ENCODE data around the gene RREB1. TPM values are rescaled to one million over a fixed set of nuclear protein-coding genes. Genes with fewer than 3 reads are reported as not detected.

The RREB1 gene
- total RNA-seq, 4 donors from 2014 or later: 40.8 to 68.6 (median 54.4) TPM

DNA sequence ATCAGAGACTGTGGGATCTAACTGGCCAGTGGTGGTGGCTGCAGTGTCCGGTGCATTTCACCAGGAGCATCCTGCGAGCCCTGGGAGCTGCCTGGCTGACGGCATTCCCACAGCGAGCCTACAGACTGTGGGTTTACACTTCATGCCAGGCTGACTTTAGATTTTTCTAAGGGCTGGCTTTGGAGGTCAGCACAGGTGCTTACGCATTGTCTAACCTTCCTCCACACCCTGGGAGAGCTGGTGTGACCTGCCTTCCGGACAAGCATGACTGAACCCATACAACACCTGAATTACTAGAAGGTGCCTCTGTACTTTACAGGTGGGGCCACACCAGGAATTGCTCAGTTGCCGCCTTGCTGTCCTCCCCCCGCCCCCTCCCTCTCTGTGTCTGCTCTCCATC is 96.2 kb downstream of the RREB1 start:
- no peak overlapping the region for H3K4me3 ChIP-seq (ENCODE audit: low read depth, poor library complexity, severe bottlenecking)
- 93 to 96% methylated on average over 7 to 8 of the region's 8 CpGs for WGBS, 2 donors
- intact Hi-C loops (cut with DNase I; ENCODE audit: low total_unique reads): no loop called here
- no peak for DNase-seq (ENCODE audit: low spot score in 2 of 2)
- TF ChIP-seq POLR2A (IDR thresholded peaks at IDR 0.05): no peak
- TF ChIP-seq, protein P1, sequence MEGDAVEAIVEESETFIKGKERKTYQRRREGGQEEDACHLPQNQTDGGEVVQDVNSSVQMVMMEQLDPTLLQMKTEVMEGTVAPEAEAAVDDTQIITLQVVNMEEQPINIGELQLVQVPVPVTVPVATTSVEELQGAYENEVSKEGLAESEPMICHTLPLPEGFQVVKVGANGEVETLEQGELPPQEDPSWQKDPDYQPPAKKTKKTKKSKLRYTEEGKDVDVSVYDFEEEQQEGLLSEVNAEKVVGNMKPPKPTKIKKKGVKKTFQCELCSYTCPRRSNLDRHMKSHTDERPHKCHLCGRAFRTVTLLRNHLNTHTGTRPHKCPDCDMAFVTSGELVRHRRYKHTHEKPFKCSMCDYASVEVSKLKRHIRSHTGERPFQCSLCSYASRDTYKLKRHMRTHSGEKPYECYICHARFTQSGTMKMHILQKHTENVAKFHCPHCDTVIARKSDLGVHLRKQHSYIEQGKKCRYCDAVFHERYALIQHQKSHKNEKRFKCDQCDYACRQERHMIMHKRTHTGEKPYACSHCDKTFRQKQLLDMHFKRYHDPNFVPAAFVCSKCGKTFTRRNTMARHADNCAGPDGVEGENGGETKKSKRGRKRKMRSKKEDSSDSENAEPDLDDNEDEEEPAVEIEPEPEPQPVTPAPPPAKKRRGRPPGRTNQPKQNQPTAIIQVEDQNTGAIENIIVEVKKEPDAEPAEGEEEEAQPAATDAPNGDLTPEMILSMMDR (IDR thresholded peaks at IDR 0.05): no peak

DNA sequence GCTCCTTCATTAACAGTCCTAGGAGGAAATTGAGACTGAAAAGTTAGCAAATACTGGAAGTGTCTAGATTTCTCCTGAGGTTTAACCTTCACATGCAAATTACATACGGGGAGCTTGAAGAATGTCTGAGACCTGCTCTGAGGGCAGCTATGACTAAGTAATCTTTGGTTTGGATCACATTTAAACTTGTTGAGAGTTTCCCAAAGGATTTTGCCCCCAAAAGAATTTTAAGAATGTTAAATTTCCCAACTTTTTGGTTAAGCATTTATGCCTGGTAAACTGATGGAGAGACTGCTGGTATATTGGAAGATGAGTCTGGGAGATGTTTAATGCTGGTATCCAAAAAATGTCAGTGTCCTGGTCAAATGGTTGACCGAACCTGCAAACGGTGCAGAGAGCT is 97.0 kb downstream of the RREB1 start:
- intact Hi-C loops (cut with DNase I; ENCODE audit: low total_unique reads): no loop called here
- DNase-seq (ENCODE audit: low spot score in 2 of 2): no peak
- TF ChIP-seq, protein P1 (IDR thresholded peaks at IDR 0.05): no peak
- no peak for TF ChIP-seq POLR2A (IDR thresholded peaks at IDR 0.05)
- 90 to 92% methylated on average over 3 of the region's 3 CpGs for WGBS, 2 donors
- no peak overlapping the region for H3K4me3 ChIP-seq (ENCODE audit: low read depth, poor library complexity, severe bottlenecking)

DNA sequence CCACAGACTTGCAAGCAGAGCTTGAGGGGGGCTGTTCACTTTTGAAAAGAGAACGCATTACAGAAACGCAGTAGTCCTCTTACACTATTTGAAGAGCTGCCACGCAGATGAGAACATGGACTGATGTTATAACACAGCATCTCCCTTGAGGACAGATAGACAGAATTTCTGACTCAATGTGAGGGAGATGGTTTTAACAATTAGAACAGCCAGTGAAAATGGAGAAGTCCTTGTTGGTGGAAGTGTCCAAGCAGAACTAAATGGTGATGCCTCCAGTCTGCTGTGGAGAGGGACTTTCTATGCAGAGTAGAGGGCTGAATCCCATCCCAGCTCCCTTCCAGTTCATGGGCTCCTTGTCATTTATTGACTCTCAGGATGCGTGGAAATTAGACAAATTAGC is 100.0 kb downstream of the RREB1 start:
- 69 to 76% methylated on average over 4 of the region's 4 CpGs for WGBS, 2 donors
- intact Hi-C loops (cut with DNase I; ENCODE audit: low total_unique reads): no loop called here
- no peak overlapping the region for H3K4me3 ChIP-seq (ENCODE audit: low read depth, poor library complexity, severe bottlenecking)
- TF ChIP-seq, protein P1 (IDR thresholded peaks at IDR 0.05): no peak
- DNase-seq (ENCODE audit: low spot score in 2 of 2): peak in 1 of 2 donors; percentile 36

DNA sequence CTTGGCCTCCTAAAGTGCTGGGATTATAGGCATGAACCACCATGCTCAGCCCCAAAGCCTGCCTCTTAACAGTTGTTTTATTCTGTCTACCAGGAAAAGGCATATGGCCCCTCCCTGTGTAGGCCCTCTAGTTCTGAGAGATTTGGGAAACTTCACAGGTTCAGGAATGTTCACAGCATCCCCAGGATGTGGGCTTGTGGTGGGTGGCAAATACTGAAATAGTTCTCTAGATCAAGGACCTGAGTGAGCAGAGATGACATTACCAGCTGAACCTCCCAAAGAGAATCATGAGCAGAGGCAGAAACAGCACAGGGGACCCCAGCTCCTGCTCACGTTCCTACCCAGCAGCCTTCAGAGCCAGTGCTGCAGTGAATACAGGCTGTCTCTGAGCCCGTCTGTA is 105.7 kb downstream of the RREB1 start:
- no peak for DNase-seq (ENCODE audit: low spot score in 2 of 2)
- no peak overlapping the region for H3K4me3 ChIP-seq (ENCODE audit: low read depth, poor library complexity, severe bottlenecking)
- 96 to 97% methylated on average over 2 of the region's 2 CpGs for WGBS, 2 donors
- TF ChIP-seq, protein P1 (IDR thresholded peaks at IDR 0.05): no peak
- TF ChIP-seq POLR2A (IDR thresholded peaks at IDR 0.05): no peak
- intact Hi-C loops (cut with DNase I; ENCODE audit: low total_unique reads): no loop called here

DNA sequence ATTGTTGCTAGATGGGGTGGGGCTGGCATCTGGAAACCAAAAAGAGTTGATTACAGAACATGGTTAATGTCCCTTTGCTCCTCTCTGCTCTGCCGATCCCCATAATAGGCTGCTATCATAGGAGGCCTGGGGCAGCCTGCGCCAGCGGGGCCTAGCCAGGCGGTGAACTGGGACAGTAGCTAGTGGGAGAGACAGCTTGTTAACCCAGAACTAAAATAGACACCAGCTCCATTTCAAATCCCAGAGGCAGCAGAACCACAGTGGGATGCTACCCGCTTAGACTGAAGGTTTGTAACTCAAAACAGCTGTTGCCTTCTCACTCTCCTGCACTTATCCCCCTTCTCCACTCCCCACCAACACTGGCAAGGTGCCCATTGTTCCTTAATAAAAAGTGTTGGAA is 106.7 kb downstream of the RREB1 start:
- TF ChIP-seq, protein P1 (IDR thresholded peaks at IDR 0.05): no peak
- no peak for TF ChIP-seq POLR2A (IDR thresholded peaks at IDR 0.05)
- no peak for DNase-seq (ENCODE audit: low spot score in 2 of 2)
- H3K4me3 ChIP-seq (ENCODE audit: low read depth, poor library complexity, severe bottlenecking): no peak overlapping the region
- WGBS, 2 donors: 81 to 85% methylated on average over 5 of the region's 5 CpGs
- intact Hi-C loops (cut with DNase I; ENCODE audit: low total_unique reads): no loop called here

DNA sequence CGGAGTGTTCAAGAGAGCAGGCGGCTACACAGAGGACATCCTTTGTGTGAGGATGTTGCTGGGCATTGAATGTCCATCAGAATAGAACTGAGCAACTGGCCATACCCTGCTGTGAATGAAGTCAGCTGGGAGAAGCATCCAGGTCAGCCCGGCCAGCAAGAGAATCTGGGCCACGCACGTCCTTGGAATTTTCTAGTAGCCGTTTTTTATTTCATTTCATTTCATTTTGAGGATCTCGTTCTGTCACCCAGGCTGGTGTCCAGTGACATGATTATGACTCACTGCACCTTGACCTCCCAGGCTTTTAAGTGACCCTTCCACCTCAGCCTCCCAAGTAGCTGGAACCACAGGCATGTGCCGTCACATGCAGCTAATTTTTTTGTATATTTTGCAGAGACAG is 107.4 kb downstream of the RREB1 start:
- no peak overlapping the region for H3K4me3 ChIP-seq (ENCODE audit: low read depth, poor library complexity, severe bottlenecking)
- DNase-seq (ENCODE audit: low spot score in 2 of 2): no peak
- WGBS, 2 donors: 72 to 82% methylated on average over 8 of the region's 8 CpGs
- intact Hi-C loops (cut with DNase I; ENCODE audit: low total_unique reads): no loop called here
- TF ChIP-seq, protein P1 (IDR thresholded peaks at IDR 0.05): no peak
- no peak for TF ChIP-seq POLR2A (IDR thresholded peaks at IDR 0.05)

All from lower leg skin (tissue), 4 donors.